Mesenchymal stem cell (in vitro differentiated cells and primary cell): ENCODE results near the gene POU5F1.

Experiments
- DNase-seq: peaks from one replicate; pipeline ENCODE4 v3.0.0-alpha.2; 2013
- H2AFZ ChIP-seq: one replicate; pipeline ENCODE4 v1.6.1; 2013; ENCODE audit warnings: low read depth, mild to moderate bottlenecking, control low read depth, inconsistent platforms, low read length, moderate library complexity
- H2AK5ac ChIP-seq: 2 replicates; pipeline ENCODE4 v1.6.1; 2013; ENCODE audit warnings: low read length, moderate library complexity, mild to moderate bottlenecking, inconsistent platforms; ENCODE audit not compliant: severe bottlenecking
- H2BK120ac ChIP-seq: one replicate; pipeline ENCODE4 v1.6.1; 2013; ENCODE audit warnings: low read depth, mild to moderate bottlenecking, inconsistent platforms, low read length, moderate library complexity
- H2BK12ac ChIP-seq, 2 experiments: one replicate each; pipeline ENCODE4 v1.6.1; 2013; ENCODE audit warnings: inconsistent platforms in 2 of 2, low read length in 2 of 2, mild to moderate bottlenecking in 2 of 2, moderate library complexity in 2 of 2, control low read depth in 1 of 2
- H2BK15ac ChIP-seq: one replicate; pipeline ENCODE4 v1.6.1; 2013; ENCODE audit warnings: mild to moderate bottlenecking, low read depth, inconsistent platforms; ENCODE audit not compliant: poor library complexity, severe bottlenecking
- H2BK5ac ChIP-seq: 2 replicates; pipeline ENCODE4 v1.6.1; 2013; ENCODE audit warnings: low read depth, mild to moderate bottlenecking, low read length, control low read depth, inconsistent platforms; ENCODE audit not compliant: poor library complexity, severe bottlenecking
- H3K14ac ChIP-seq, 2 experiments: one replicate each; pipeline ENCODE4 v1.6.1; 2013; ENCODE audit warnings: inconsistent platforms in 2 of 2, low read length in 2 of 2, control low read depth in 1 of 2, mild to moderate bottlenecking in 1 of 2, moderate library complexity in 1 of 2
- H3K18ac ChIP-seq, 2 experiments: one replicate each; pipeline ENCODE4 v1.6.1; 2013; ENCODE audit warnings: inconsistent platforms in 2 of 2, low read length in 2 of 2, control low read depth in 1 of 2, low read depth in 1 of 2, mild to moderate bottlenecking in 1 of 2
- H3K23ac ChIP-seq, 2 experiments: one replicate each; pipeline ENCODE4 v1.6.1; 2013; ENCODE audit warnings: inconsistent platforms in 2 of 2, low read length in 2 of 2, mild to moderate bottlenecking in 2 of 2, moderate library complexity in 2 of 2, control low read depth in 1 of 2
- H3K27ac ChIP-seq: 2 replicates; pipeline ENCODE4 v1.5.1; 2013; ENCODE audit warnings: mild to moderate bottlenecking, moderate library complexity, low read length, control low read depth, inconsistent platforms; ENCODE audit not compliant: poor library complexity, severe bottlenecking
- H3K27me3 ChIP-seq, 2 experiments: 2 replicates each; pipeline versions ENCODE4 v1.6.1 to v1.7.0; 2013; ENCODE audit warnings: low read length in 2 of 2, mild to moderate bottlenecking in 2 of 2, moderate library complexity in 2 of 2, control low read depth in 1 of 2, inconsistent platforms in 1 of 2; ENCODE audit not compliant: control insufficient read depth in 1 of 2, insufficient read depth in 1 of 2
- H3K36me3 ChIP-seq, 2 experiments: 2 replicates each; pipeline versions ENCODE4 v1.6.1 to v1.7.0; 2013; ENCODE audit warnings: low read length in 2 of 2, control low read depth in 1 of 2, inconsistent platforms in 1 of 2, low read depth in 1 of 2, mild to moderate bottlenecking in 1 of 2; ENCODE audit not compliant: insufficient read depth in 2 of 2, control insufficient read depth in 1 of 2
- H3K4ac ChIP-seq, 2 experiments: one replicate each; pipeline ENCODE4 v1.6.1; 2013; ENCODE audit warnings: inconsistent platforms in 2 of 2, low read length in 2 of 2, mild to moderate bottlenecking in 2 of 2, moderate library complexity in 2 of 2, control low read depth in 1 of 2, low read depth in 1 of 2
- H3K4me1 ChIP-seq: 2 replicates; pipeline ENCODE4 v1.6.1; 2013; ENCODE audit warnings: low read depth, low read length, control low read depth; ENCODE audit not compliant: control insufficient read depth, insufficient read depth
- H3K4me2 ChIP-seq: 2 replicates; pipeline ENCODE4 v1.6.1; 2013; ENCODE audit warnings: low read length, mild to moderate bottlenecking, inconsistent platforms; ENCODE audit not compliant: poor library complexity, severe bottlenecking
- H3K4me3 ChIP-seq, 2 experiments: 2 replicates each; pipeline versions ENCODE4 v1.5.1 to v1.7.0; 2013; ENCODE audit warnings: low read length in 2 of 2, mild to moderate bottlenecking in 2 of 2, control low read depth in 1 of 2, low read depth in 1 of 2; ENCODE audit not compliant: insufficient read depth in 1 of 2
- H3K79me1 ChIP-seq: replicated peaks from 2 replicates; pipeline ENCODE4 v1.6.1; 2013; ENCODE audit warnings: mild to moderate bottlenecking, control low read depth, low read length, inconsistent platforms; ENCODE audit not compliant: poor library complexity, severe bottlenecking
- H3K9ac ChIP-seq: 2 replicates; pipeline ENCODE4 v1.7.0; 2013; ENCODE audit warnings: mild to moderate bottlenecking, low read length, moderate library complexity
- H3K9me3 ChIP-seq: 2 replicates; pipeline ENCODE4 v1.7.0; 2013; ENCODE audit warnings: mild to moderate bottlenecking, low read length; ENCODE audit not compliant: control insufficient read depth
- H4K8ac ChIP-seq: one replicate; pipeline ENCODE4 v1.6.1; 2013; ENCODE audit warnings: inconsistent platforms, mild to moderate bottlenecking, low read length, moderate library complexity
- H4K91ac ChIP-seq: one replicate; pipeline ENCODE4 v1.6.1; 2013; ENCODE audit warnings: mild to moderate bottlenecking, low read length, inconsistent platforms
- WGBS: methylation state at CpG from one replicate; pipeline ENCODE4 v1.1.7; 2013; ENCODE audit warnings: mixed read lengths; 5-methylcytosine and 5-hydroxymethylcytosine counted together

The POU5F1 gene

GRCh38 chr6:31179042-31179386 is 8.5 kb upstream of the POU5F1 start:
- 92% methylated on average over 4 of the region's 4 CpGs for WGBS
- Histone ChIP-seq H2BK120ac (no peak overlapping the region), H3K9me3 (no peaks in the 10 kb centered on the region), H3K9ac (no peak overlapping the region), H2BK5ac (no peak overlapping the region), H3K4me1 (peaks cover 8% of the 10 kb centered on the region), H3K27me3 (no peaks in the 10 kb centered on the region), H3K4me3 (no peak overlapping the region), H3K23ac (no peak overlapping the region), H2BK15ac (no peak overlapping the region), H4K91ac (no peak overlapping the region), H3K79me1 (peaks cover 28% of the 10 kb centered on the region), H2BK12ac (peak overlapping the region in 1 of 2 experiments; percentile 16), H4K8ac (peak overlapping the region; percentile 87), H3K4me2 (no peak overlapping the region), H2AK5ac (peak overlapping the region; percentile 57), H3K27ac (no peak overlapping the region), H3K18ac (no peak overlapping the region), H3K14ac (no peak overlapping the region), H2AFZ (no peak overlapping the region), H3K4ac (peak overlapping the region in 1 of 2 experiments; percentile 77), H3K36me3 (peaks cover 0 to 37% of the 10 kb centered on the region in 2 experiments)
- no peak for DNase-seq

GRCh38 chr6:31178143-31179041 is 7.9 kb upstream of the POU5F1 start:
- no peak overlapping the region for H2AFZ ChIP-seq
- no peak overlapping the region for H3K4me3 ChIP-seq
- no peaks in the 10 kb centered on the region for H3K9me3 ChIP-seq
- peaks cover 11% of the 10 kb centered on the region for H3K4me1 ChIP-seq
- H2BK120ac ChIP-seq = no peak overlapping the region
- no peak overlapping the region for H3K18ac ChIP-seq
- no peak overlapping the region for H4K8ac ChIP-seq
- H3K4me2 ChIP-seq = no peak overlapping the region
- H3K23ac ChIP-seq = no peak overlapping the region
- H3K27ac ChIP-seq = no peak overlapping the region
- DNase-seq = no peak
- 75% methylated on average over 5 of the region's 8 CpGs for whole genome bisulfite sequencing
- no peak overlapping the region for H2BK12ac ChIP-seq
- no peak overlapping the region for H2AK5ac ChIP-seq
- no peak overlapping the region for H3K14ac ChIP-seq
- H3K27me3 ChIP-seq = no peaks in the 10 kb centered on the region
- peaks cover 35% of the 10 kb centered on the region for H3K79me1 ChIP-seq
- H2BK5ac ChIP-seq = no peak overlapping the region
- no peak overlapping the region for H3K4ac ChIP-seq
- H3K36me3 ChIP-seq = peaks cover 0 to 37% of the 10 kb centered on the region in 2 experiments
- no peak overlapping the region for H2BK15ac ChIP-seq
- no peak overlapping the region for H4K91ac ChIP-seq
- no peak overlapping the region for H3K9ac ChIP-seq

GRCh38 chr6:31175971-31176370 is 5.5 kb upstream of the POU5F1 start:
- H2AFZ ChIP-seq = no peak overlapping the region
- no peak overlapping the region for H2AK5ac ChIP-seq
- no peak overlapping the region for H3K18ac ChIP-seq
- no peak overlapping the region for H4K91ac ChIP-seq
- WGBS = 81% methylated on average over 3 of the region's 3 CpGs
- no peak overlapping the region for H3K27ac ChIP-seq
- H3K4me3 ChIP-seq = no peak overlapping the region
- H2BK5ac ChIP-seq = no peak overlapping the region
- H3K4ac ChIP-seq = no peak overlapping the region
- no peak overlapping the region for H3K23ac ChIP-seq
- H3K36me3 ChIP-seq = peaks cover 0 to 33% of the 10 kb centered on the region in 2 experiments
- no peak overlapping the region for H2BK15ac ChIP-seq
- peaks cover 18% of the 10 kb centered on the region for H3K4me1 ChIP-seq
- H3K14ac ChIP-seq = no peak overlapping the region
- H3K9me3 ChIP-seq = no peaks in the 10 kb centered on the region
- H3K79me1 ChIP-seq = peaks cover 48% of the 10 kb centered on the region
- H4K8ac ChIP-seq = no peak overlapping the region
- no peak overlapping the region for H2BK120ac ChIP-seq
- no peaks in the 10 kb centered on the region for H3K27me3 ChIP-seq
- no peak overlapping the region for H3K4me2 ChIP-seq
- H3K9ac ChIP-seq = no peak overlapping the region
- H2BK12ac ChIP-seq = no peak overlapping the region
- DNase-seq = no peak

GRCh38 chr6:31174378-31174777 is 3.9 kb upstream of the POU5F1 start:
- Histone ChIP-seq H2AFZ (no peak overlapping the region), H3K27ac (no peak overlapping the region), H3K23ac (no peak overlapping the region), H4K91ac (no peak overlapping the region), H2BK12ac (no peak overlapping the region), H3K36me3 (peaks cover 0 to 25% of the 10 kb centered on the region in 2 experiments), H3K4ac (no peak overlapping the region), H2BK15ac (no peak overlapping the region), H3K14ac (no peak overlapping the region), H3K4me3 (no peak overlapping the region), H3K4me1 (peaks cover 20% of the 10 kb centered on the region), H2AK5ac (no peak overlapping the region), H3K79me1 (peaks cover 46% of the 10 kb centered on the region), H3K27me3 (peaks cover 0 to 14% of the 10 kb centered on the region in 2 experiments), H4K8ac (no peak overlapping the region), H3K4me2 (no peak overlapping the region), H3K9me3 (no peaks in the 10 kb centered on the region), H3K18ac (no peak overlapping the region), H2BK5ac (no peak overlapping the region), H2BK120ac (no peak overlapping the region), H3K9ac (no peak overlapping the region)
- no peak for DNase-seq
- WGBS = 96% methylated on average over 3 of the region's 5 CpGs
